H9 (cell line): ENCODE results near the gene FAM120A. TPM values are rescaled to one million over a fixed set of nuclear protein-coding genes. Genes with fewer than 3 reads are reported as not detected.

Source experiments
- DNase-seq: peaks from one replicate; pipeline ENCODE4 v3.0.0-alpha.2; 2017
- H2AFZ ChIP-seq: one replicate; pipeline ENCODE4 v1.6.1; 2013; ENCODE audit warnings: mild to moderate bottlenecking, low read length, control low read depth, moderate library complexity
- H2AK5ac ChIP-seq: 2 replicates; pipeline ENCODE4 v1.6.1; 2013; ENCODE audit warnings: low read length, control low read depth, mixed read lengths; ENCODE audit not compliant: insufficient read length
- H2BK120ac ChIP-seq: one replicate; pipeline ENCODE4 v1.6.1; 2013; ENCODE audit warnings: low read depth, mild to moderate bottlenecking, low read length, control low read depth, inconsistent platforms; ENCODE audit not compliant: poor library complexity, severe bottlenecking
- H2BK12ac ChIP-seq: 2 replicates; pipeline ENCODE4 v1.6.1; 2013; ENCODE audit warnings: low read length, control low read depth, mixed read lengths, low read depth; ENCODE audit not compliant: insufficient read length
- H2BK15ac ChIP-seq: 2 replicates; pipeline ENCODE4 v1.6.1; 2013; ENCODE audit warnings: low read depth, low read length, control low read depth
- H2BK20ac ChIP-seq: one replicate; pipeline ENCODE4 v1.6.1; 2013; ENCODE audit warnings: low read depth, mild to moderate bottlenecking, low read length, control low read depth, inconsistent platforms; ENCODE audit not compliant: poor library complexity, severe bottlenecking
- H2BK5ac ChIP-seq: 2 replicates; pipeline ENCODE4 v1.6.1; 2013; ENCODE audit warnings: low read length, control low read depth, mixed read lengths; ENCODE audit not compliant: insufficient read length
- H3K14ac ChIP-seq: 2 replicates; pipeline ENCODE4 v1.6.1; 2013; ENCODE audit warnings: low read length, control low read depth; ENCODE audit not compliant: insufficient read depth
- H3K18ac ChIP-seq: 2 replicates; pipeline ENCODE4 v1.6.1; 2013; ENCODE audit warnings: low read depth, mild to moderate bottlenecking, mixed read lengths, low read length, control low read depth; ENCODE audit not compliant: insufficient read length
- H3K23ac ChIP-seq: 2 replicates; pipeline ENCODE4 v1.6.1; 2013; ENCODE audit warnings: low read length, control low read depth, mixed read lengths, low read depth; ENCODE audit not compliant: insufficient read length
- H3K23me2 ChIP-seq: 2 replicates; pipeline ENCODE4 v1.6.1; 2013; ENCODE audit warnings: low read depth, mild to moderate bottlenecking, mixed read lengths, low read length, control low read depth; ENCODE audit not compliant: insufficient read length, poor library complexity, severe bottlenecking
- H3K27ac ChIP-seq: 2 replicates; pipeline ENCODE4 v1.5.1; 2013; ENCODE audit warnings: low read length, control low read depth, mixed read lengths, low read depth; ENCODE audit not compliant: insufficient read length
- H3K27me3 ChIP-seq: 2 replicates; pipeline ENCODE4 v1.6.1; 2013; ENCODE audit warnings: low read length, control low read depth, inconsistent platforms; ENCODE audit not compliant: insufficient read depth
- H3K4ac ChIP-seq: 2 replicates; pipeline ENCODE4 v1.6.1; 2013; ENCODE audit warnings: low read depth, mild to moderate bottlenecking, control low read depth, inconsistent platforms, low read length, moderate library complexity
- H3K4me1 ChIP-seq: 2 replicates; pipeline ENCODE4 v1.6.1; 2013; ENCODE audit warnings: low read length, control low read depth, inconsistent platforms; ENCODE audit not compliant: insufficient read depth
- H3K4me2 ChIP-seq: 2 replicates; pipeline ENCODE4 v1.6.1; 2013; ENCODE audit warnings: low read length, control low read depth, mixed read lengths; ENCODE audit not compliant: insufficient read length, insufficient read depth
- H3K56ac ChIP-seq: 2 replicates; pipeline ENCODE4 v1.6.1; 2013; ENCODE audit warnings: low read depth, mild to moderate bottlenecking, mixed read lengths, low read length, control low read depth; ENCODE audit not compliant: insufficient read length
- H3K79me1 ChIP-seq: 2 replicates; pipeline ENCODE4 v1.6.1; 2013; ENCODE audit warnings: low read depth, mild to moderate bottlenecking, moderate library complexity, low read length, control low read depth, inconsistent platforms; ENCODE audit not compliant: insufficient read depth, poor library complexity, severe bottlenecking
- H3K79me2 ChIP-seq: 2 replicates; pipeline ENCODE4 v1.6.1; 2013; ENCODE audit warnings: low read length, control low read depth, inconsistent platforms; ENCODE audit not compliant: insufficient read depth
- H3K9ac ChIP-seq: 2 replicates; pipeline ENCODE4 v1.6.1; 2013; ENCODE audit warnings: low read length, control low read depth, mixed read lengths; ENCODE audit not compliant: insufficient read length; ENCODE audit errors: extremely low read depth
- H3K9me3 ChIP-seq: one replicate; pipeline ENCODE4 v1.6.1; 2013; ENCODE audit warnings: low read depth, low read length, inconsistent platforms; ENCODE audit not compliant: control insufficient read depth
- H3T11ph ChIP-seq: one replicate; pipeline ENCODE4 v1.6.1; 2013; ENCODE audit warnings: mild to moderate bottlenecking, low read length, control low read depth, inconsistent platforms
- H4K20me1 ChIP-seq: one replicate; pipeline ENCODE4 v1.6.1; 2013; ENCODE audit not compliant: control insufficient read depth, insufficient read length, insufficient read depth
- H4K5ac ChIP-seq: 2 replicates; pipeline ENCODE4 v1.6.1; 2013; ENCODE audit warnings: low read depth, mild to moderate bottlenecking, mixed read lengths, low read length, control low read depth; ENCODE audit not compliant: insufficient read length
- H4K8ac ChIP-seq: replicated peaks from 2 replicates; pipeline ENCODE4 v1.6.1; 2013; ENCODE audit warnings: low read length, control low read depth, mixed read lengths, low read depth; ENCODE audit not compliant: insufficient read length
- H4K91ac ChIP-seq: 2 replicates; pipeline ENCODE4 v1.6.1; 2013; ENCODE audit warnings: low read depth, mild to moderate bottlenecking, moderate library complexity, mixed read lengths, low read length, control low read depth; ENCODE audit not compliant: insufficient read length
- H3K27ac Mint-ChIP-seq, 3 experiments: 2 replicates in 2 of 3; 3 replicates in 1 of 3; pipeline ENCODE4 v1.8.0; 2020 to 2021; ENCODE audit warnings: mixed read lengths in 3 of 3, mild to moderate bottlenecking in 1 of 3, moderate library complexity in 1 of 3
- H3K27me3 Mint-ChIP-seq: 2 replicates; pipeline ENCODE4 v1.8.0; 2021; ENCODE audit warnings: low read depth, mild to moderate bottlenecking, moderate library complexity, mixed read lengths
- H3K36me3 Mint-ChIP-seq, 3 experiments: 2 replicates in 2 of 3; 3 replicates in 1 of 3; pipeline ENCODE4 v1.8.0; 2020 to 2021; ENCODE audit warnings: low read depth in 3 of 3, mixed read lengths in 3 of 3; ENCODE audit not compliant: insufficient read depth in 1 of 3
- H3K4me1 Mint-ChIP-seq, 2 experiments: 2 replicates each; pipeline ENCODE4 v1.8.0; 2020; ENCODE audit warnings: mixed read lengths in 2 of 2
- H3K4me3 Mint-ChIP-seq, 2 experiments: 2 replicates in 1 of 2; 3 replicates in 1 of 2; pipeline ENCODE4 v1.8.0; 2020 to 2021; ENCODE audit warnings: mild to moderate bottlenecking in 2 of 2, mixed read lengths in 2 of 2, moderate library complexity in 1 of 2
- H3K9me3 Mint-ChIP-seq, 2 experiments: 2 replicates in 1 of 2; 3 replicates in 1 of 2; pipeline ENCODE4 v1.8.0; 2020; ENCODE audit warnings: mild to moderate bottlenecking in 2 of 2, mixed read lengths in 2 of 2, moderate library complexity in 1 of 2
- WGBS: extraction: QIAGEN DNeasy Blood & Tissue Kit; methylation state at CpG from one replicate; pipeline ENCODE4 v1.1.7; 2013; ENCODE audit warnings: missing lambda C conversion rate, low lambda C conversion rate, mixed read lengths; ENCODE audit not compliant: insufficient read length; ENCODE audit errors: extremely low coverage; 5-methylcytosine and 5-hydroxymethylcytosine counted together
- total RNA-seq: library from RNA; stranded (reverse); gene quantifications from 2 replicates; pipeline ENCODE4 v1.2.1, GENCODE V29; 2021
- TF ChIP-seq, protein P1 (sequence below): fragments of 200-600 bp; sonication (generic); conservative IDR thresholded peaks from 3 replicates; pipeline ENCODE4 v1.8.0; 2021; ENCODE audit warnings: antibody characterized with exemption, mild to moderate bottlenecking

Gene FAM120A
- total RNA-seq, 1 experiment from 2014 or later = 57.7 TPM

- H3K18ac ChIP-seq = no peak overlapping the region
- Mint-ChIP-seq H3K27me3 (peaks cover 7% of the 10 kb centered on the region), H3K36me3 (peaks cover 3 to 6% (median 5%) of the 10 kb centered on the region in 3 experiments; a peak in 5 of 7 replicates), H3K4me3 (peak overlapping the region; percentile 81 to 91), H3K27ac (0 out of 7 replicates have a peak overlapping the region, but pooled peaks of 1 of the 3 experiments have one; percentile 44), H3K4me1 (peaks cover 28 to 38% of the 10 kb centered on the region in 2 experiments), H3K9me3 (peaks cover 4 to 5% of the 10 kb centered on the region in 2 experiments; a peak in 3 of 5 replicates)
- peak overlapping the region; percentile 20 for H3K9ac ChIP-seq
- peak overlapping the region; percentile 73 for H3K4me2 ChIP-seq
- H4K5ac ChIP-seq = no peak overlapping the region
- H3K56ac ChIP-seq = no peak overlapping the region
- peaks cover 15% of the 10 kb centered on the region for H3K23me2 ChIP-seq
- H3K4ac ChIP-seq = no peak overlapping the region
- TF ChIP-seq, protein P1, sequence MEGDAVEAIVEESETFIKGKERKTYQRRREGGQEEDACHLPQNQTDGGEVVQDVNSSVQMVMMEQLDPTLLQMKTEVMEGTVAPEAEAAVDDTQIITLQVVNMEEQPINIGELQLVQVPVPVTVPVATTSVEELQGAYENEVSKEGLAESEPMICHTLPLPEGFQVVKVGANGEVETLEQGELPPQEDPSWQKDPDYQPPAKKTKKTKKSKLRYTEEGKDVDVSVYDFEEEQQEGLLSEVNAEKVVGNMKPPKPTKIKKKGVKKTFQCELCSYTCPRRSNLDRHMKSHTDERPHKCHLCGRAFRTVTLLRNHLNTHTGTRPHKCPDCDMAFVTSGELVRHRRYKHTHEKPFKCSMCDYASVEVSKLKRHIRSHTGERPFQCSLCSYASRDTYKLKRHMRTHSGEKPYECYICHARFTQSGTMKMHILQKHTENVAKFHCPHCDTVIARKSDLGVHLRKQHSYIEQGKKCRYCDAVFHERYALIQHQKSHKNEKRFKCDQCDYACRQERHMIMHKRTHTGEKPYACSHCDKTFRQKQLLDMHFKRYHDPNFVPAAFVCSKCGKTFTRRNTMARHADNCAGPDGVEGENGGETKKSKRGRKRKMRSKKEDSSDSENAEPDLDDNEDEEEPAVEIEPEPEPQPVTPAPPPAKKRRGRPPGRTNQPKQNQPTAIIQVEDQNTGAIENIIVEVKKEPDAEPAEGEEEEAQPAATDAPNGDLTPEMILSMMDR = no peak
- H3K27me3 ChIP-seq = peaks cover 2% of the 10 kb centered on the region; the same call in 1 of the 2 replicates
- no peaks in the 10 kb centered on the region for H3K9me3 ChIP-seq
- H3K79me1 ChIP-seq = no peaks in the 10 kb centered on the region
- no peak overlapping the region for H2BK20ac ChIP-seq
- H2BK5ac ChIP-seq = no peak overlapping the region
- no peak overlapping the region for H2BK15ac ChIP-seq
- no peak overlapping the region for H3K27ac ChIP-seq
- H3K23ac ChIP-seq = no peak overlapping the region
- H4K20me1 ChIP-seq = no peaks in the 10 kb centered on the region
- no peak overlapping the region for H4K91ac ChIP-seq
- H4K8ac ChIP-seq = no peak overlapping the region
- H2AK5ac ChIP-seq = no peak overlapping the region
- no peak overlapping the region for H2AFZ ChIP-seq
- no peak overlapping the region; the same call in 1 of the 2 replicates for H3K14ac ChIP-seq
- H2BK12ac ChIP-seq = no peak overlapping the region
- peaks cover 7% of the 10 kb centered on the region; the same call in 1 of the 2 replicates for H3K4me1 ChIP-seq
- H3K79me2 ChIP-seq = peaks cover 2% of the 10 kb centered on the region; the same call in 1 of the 2 replicates
- no peak overlapping the region for H3T11ph ChIP-seq
- no CpG with 5 or more reads among the region's 26 CpGs for WGBS
- no peak for DNase-seq
- no peak overlapping the region for H2BK120ac ChIP-seq
These were observed 124.3 kb downstream of the FAM120A start for GRCh38 chr9:93575796-93576257.
